PC-3 (cell line): ENCODE results near the gene ARHGEF6. TPM values are rescaled to one million over a fixed set of nuclear protein-coding genes. Genes with fewer than 3 reads are reported as not detected.

ENCODE experiments used
- ATAC-seq: fragments of 200-7000 bp; cut with Tn5 transposase; 2 replicates; pipeline ENCODE4 v1.9.1; 2020; ENCODE audit warnings: mild to moderate bottlenecking, moderate library complexity
- BruUV-seq: library from RNA; stranded (reverse); fragments of 400-500 nt; replicated peaks from 2 replicates; lab custom pipeline; 2021; lab: Mats Ljungman, UMichigan
- CTCF ChIA-PET: fragments of 300-600 bp; sonication (Branson Sonifier 250); formaldehyde crosslinking; loops from one replicate; lab custom pipeline; 2022; ENCODE audit warnings: antibody characterized with exemption; lab: Charles Lee
- POLR2A ChIA-PET: fragments of 300-600 bp; sonication (Branson Sonifier 250); formaldehyde crosslinking; loops from one replicate; lab custom pipeline; 2022; ENCODE audit warnings: antibody characterized with exemption; ENCODE audit not compliant: unreplicated experiment; lab: Charles Lee
- DNase-seq: peaks from one replicate; pipeline ENCODE4 v3.0.0-alpha.2; 2015
- H2AFZ ChIP-seq: fragments of 300-600 bp; sonication (generic); 2 replicates; pipeline ENCODE4 v1.6.0; 2016; ENCODE audit warnings: antibody characterized with exemption, low read length
- H3F3A ChIP-seq: fragments of 300-600 bp; sonication (generic); one replicate; pipeline ENCODE4 v1.6.0; 2017; ENCODE audit warnings: antibody characterized with exemption, low read length, control low read depth, mild to moderate bottlenecking; ENCODE audit not compliant: unreplicated experiment
- H3K27ac ChIP-seq: fragments of 300-600 bp; sonication (generic); 2 replicates; pipeline ENCODE4 v1.5.1; 2016; ENCODE audit warnings: mild to moderate bottlenecking, low read length
- H3K27me3 ChIP-seq: fragments of 300-600 bp; sonication (generic); 2 replicates; pipeline ENCODE4 v1.6.1; 2016; ENCODE audit warnings: low read length, mixed read lengths
- H3K36me3 ChIP-seq: fragments of 300-600 bp; sonication (generic); 2 replicates; pipeline ENCODE4 v1.6.1; 2016; ENCODE audit warnings: low read depth, mixed run types, low read length, mixed read lengths
- H3K4me1 ChIP-seq: fragments of 300-600 bp; sonication (generic); 2 replicates; pipeline ENCODE4 v1.5.1; 2016; ENCODE audit warnings: low read length; ENCODE audit not compliant: insufficient read depth
- H3K4me2 ChIP-seq: fragments of 300-600 bp; sonication (generic); 2 replicates; pipeline ENCODE4 v1.6.0; 2016; ENCODE audit warnings: low read length
- H3K4me3 ChIP-seq: fragments of 300-600 bp; sonication (generic); 2 replicates; pipeline ENCODE4 v1.5.1; 2016; ENCODE audit warnings: mild to moderate bottlenecking, low read length, mixed read lengths
- H3K79me2 ChIP-seq: fragments of 300-600 bp; sonication (generic); 2 replicates; pipeline ENCODE4 v1.6.1; 2017; ENCODE audit warnings: low read length, mixed read lengths
- H3K9ac ChIP-seq: fragments of 300-600 bp; sonication (generic); 2 replicates; pipeline ENCODE4 v1.6.0; 2016; ENCODE audit warnings: mild to moderate bottlenecking, low read length
- H3K9me2 ChIP-seq: fragments of 300-600 bp; sonication (generic); replicated peaks from 2 replicates; pipeline ENCODE4 v1.6.1; 2016; ENCODE audit warnings: mixed run types, low read length, mixed read lengths
- H3K9me3 ChIP-seq: fragments of 300-600 bp; sonication (generic); 2 replicates; pipeline ENCODE4 v1.6.1; 2016; ENCODE audit warnings: low read length, mixed read lengths
- H4K20me1 ChIP-seq: fragments of 300-600 bp; sonication (generic); 2 replicates; pipeline ENCODE4 v1.6.1; 2016; ENCODE audit warnings: low read length, mixed read lengths
- EZH2 ChIP-seq: fragments of 300-600 bp; sonication (generic); IDR thresholded peaks from one replicate; pipeline ENCODE4 v1.6.1; 2017; ENCODE audit warnings: antibody characterized with exemption, mild to moderate bottlenecking, low read length; ENCODE audit not compliant: unreplicated experiment
- EZH2phosphoT487 ChIP-seq: fragments of 300-600 bp; sonication (generic); IDR thresholded peaks from 2 replicates; pipeline ENCODE4 v1.6.1; 2018; ENCODE audit warnings: mild to moderate bottlenecking, antibody characterized with exemption, low read length, borderline replicate concordance
- intact Hi-C: fragments of 100-400 bp; cut with micrococcal nuclease; formaldehyde crosslinking; loops from 2 replicates; pipeline ENCODE4 v1.9.0; 2023
- total RNA-seq: library from RNA; depleted of rRNA; stranded (reverse); fragments of >200 nt; gene quantifications from 2 replicates; pipeline ENCODE4 v1.2.3, GENCODE V29; 2014
- TF ChIP-seq, protein P1 (sequence below): fragments of 300-600 bp; sonication (generic); conservative IDR thresholded peaks from 2 replicates; pipeline ENCODE4 v1.5.1; 2017; ENCODE audit warnings: antibody characterized with exemption, low read depth, mild to moderate bottlenecking, low read length

Gene ARHGEF6
- total RNA-seq, 1 experiment from 2014 or later, result 3.3 TPM

GRCh38 chrX:136647677-136648360, 132.9 kb downstream of the ARHGEF6 start, which contains the start of gene CD40LG:
Gene CD40LG, plus strand, starts transcription at chrX:136648158. Its CDS starts 91 bp downstream, at chrX:136648249.
- DNase-seq (no peak), ATAC-seq (no peak)
- Histone ChIP-seq H2AFZ (no peak within 1 kb of the TSS), H3K9ac (no peak within 1 kb of the TSS), H3K9me3 (no peaks in the 10 kb centered on the region), H3K27me3 (no peaks in the 10 kb centered on the region), H3K36me3 (no peaks in the 10 kb centered on the region), H3K4me3 (no peak within 1 kb of the TSS), H3F3A (no peaks in the 10 kb centered on the region), H3K4me2 (no peak within 1 kb of the TSS), H4K20me1 (no peaks in the 10 kb centered on the region), H3K79me2 (no peaks in the 10 kb centered on the region), H3K4me1 (no peaks in the 10 kb centered on the region), H3K9me2 (no peaks in the 10 kb centered on the region), H3K27ac (no peak within 1 kb of the TSS)
- POLR2A ChIA-PET, result no interaction called here
- CTCF ChIA-PET, result no interaction called here
- TF ChIP-seq EZH2 (no peak), EZH2phosphoT487 (no peak)
- TF ChIP-seq, protein P1, sequence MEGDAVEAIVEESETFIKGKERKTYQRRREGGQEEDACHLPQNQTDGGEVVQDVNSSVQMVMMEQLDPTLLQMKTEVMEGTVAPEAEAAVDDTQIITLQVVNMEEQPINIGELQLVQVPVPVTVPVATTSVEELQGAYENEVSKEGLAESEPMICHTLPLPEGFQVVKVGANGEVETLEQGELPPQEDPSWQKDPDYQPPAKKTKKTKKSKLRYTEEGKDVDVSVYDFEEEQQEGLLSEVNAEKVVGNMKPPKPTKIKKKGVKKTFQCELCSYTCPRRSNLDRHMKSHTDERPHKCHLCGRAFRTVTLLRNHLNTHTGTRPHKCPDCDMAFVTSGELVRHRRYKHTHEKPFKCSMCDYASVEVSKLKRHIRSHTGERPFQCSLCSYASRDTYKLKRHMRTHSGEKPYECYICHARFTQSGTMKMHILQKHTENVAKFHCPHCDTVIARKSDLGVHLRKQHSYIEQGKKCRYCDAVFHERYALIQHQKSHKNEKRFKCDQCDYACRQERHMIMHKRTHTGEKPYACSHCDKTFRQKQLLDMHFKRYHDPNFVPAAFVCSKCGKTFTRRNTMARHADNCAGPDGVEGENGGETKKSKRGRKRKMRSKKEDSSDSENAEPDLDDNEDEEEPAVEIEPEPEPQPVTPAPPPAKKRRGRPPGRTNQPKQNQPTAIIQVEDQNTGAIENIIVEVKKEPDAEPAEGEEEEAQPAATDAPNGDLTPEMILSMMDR, result no peak
- no TSS peak for BruUV-seq
- intact Hi-C loops, result no loop called here

DNA sequence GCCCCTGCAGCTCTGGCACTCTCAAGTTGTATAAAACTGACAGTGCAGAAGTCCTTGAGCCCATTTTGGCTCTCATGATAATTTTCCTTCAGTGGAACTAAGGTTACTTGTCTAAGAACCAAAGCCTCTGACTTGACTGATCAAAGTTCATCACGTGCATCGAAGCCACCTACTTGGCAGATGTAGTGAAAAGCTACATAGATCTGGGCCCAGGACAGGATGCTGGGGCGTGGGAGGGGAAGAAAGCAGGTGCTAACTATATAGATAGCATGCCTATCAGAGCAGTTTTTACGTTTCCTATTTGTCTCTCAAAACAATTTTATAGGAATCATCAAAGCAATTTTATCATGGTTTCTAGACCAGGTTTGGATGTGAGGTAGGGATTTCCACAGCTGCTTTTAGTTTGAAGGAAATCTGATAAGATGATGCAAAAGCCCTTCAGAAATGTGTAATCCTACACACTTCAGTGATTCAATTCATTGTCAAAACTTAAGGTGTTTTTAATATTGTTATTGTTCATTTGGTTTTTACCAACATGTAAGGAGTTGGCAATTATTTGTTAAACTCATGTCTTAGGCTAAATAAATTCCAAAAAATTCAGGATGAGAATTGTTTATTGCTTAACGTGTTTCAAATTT, 134.0 kb downstream of the ARHGEF6 start:
- no peak overlapping the region for H3K9ac ChIP-seq
- no peaks in the 10 kb centered on the region for H3K9me2 ChIP-seq
- H4K20me1 ChIP-seq, result no peaks in the 10 kb centered on the region
- no peaks in the 10 kb centered on the region for H3K4me1 ChIP-seq
- intact Hi-C loops, result no loop called here
- DNase-seq (no peak), ATAC-seq (no peak)
- no peak for TF ChIP-seq EZH2
- TF ChIP-seq, protein P1, result no peak
- no peak for TF ChIP-seq EZH2phosphoT487
- no peaks in the 10 kb centered on the region for H3K27me3 ChIP-seq
- no peak overlapping the region for H3K4me3 ChIP-seq
- BruUV-seq, result no TSS peak
- H3F3A ChIP-seq, result no peaks in the 10 kb centered on the region
- no peak overlapping the region for H3K4me2 ChIP-seq
- H3K79me2 ChIP-seq, result no peaks in the 10 kb centered on the region
- no peaks in the 10 kb centered on the region for H3K9me3 ChIP-seq
- H3K27ac ChIP-seq, result no peak overlapping the region
- no peaks in the 10 kb centered on the region for H3K36me3 ChIP-seq
- no peak overlapping the region for H2AFZ ChIP-seq
- POLR2A ChIA-PET, result no interaction called here
- CTCF ChIA-PET, result no interaction called here

DNA sequence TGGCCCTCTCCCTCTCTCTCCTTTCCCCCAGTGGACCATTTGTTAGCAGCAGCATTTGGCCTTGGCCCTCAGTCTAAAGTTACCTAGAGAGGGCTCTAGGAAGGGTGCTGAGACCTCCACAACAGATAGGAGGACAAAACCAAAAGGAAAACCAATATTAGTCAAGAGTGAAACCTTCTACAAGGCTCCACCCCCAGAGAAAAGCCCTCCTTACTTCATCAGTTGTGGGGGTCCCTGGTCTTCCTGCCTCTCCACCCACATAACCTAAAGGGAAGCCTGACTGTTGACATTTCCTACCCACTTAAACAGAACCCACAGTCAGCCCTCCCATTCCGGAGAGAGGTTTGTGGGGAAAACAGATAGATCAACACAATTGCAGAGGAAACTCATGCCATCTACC, 137.5 kb downstream of the ARHGEF6 start:
- H3K27ac ChIP-seq, result no peak overlapping the region
- H3K9ac ChIP-seq, result no peak overlapping the region
- TF ChIP-seq, protein P1, result no peak
- no peak for TF ChIP-seq EZH2phosphoT487
- TF ChIP-seq EZH2, result no peak
- no peak overlapping the region for H2AFZ ChIP-seq
- no peaks in the 10 kb centered on the region for H3K27me3 ChIP-seq
- H3K36me3 ChIP-seq, result no peaks in the 10 kb centered on the region
- POLR2A ChIA-PET, result no interaction called here
- no peaks in the 10 kb centered on the region for H3K4me1 ChIP-seq
- no peak for ATAC-seq
- BruUV-seq, result no TSS peak
- CTCF ChIA-PET, result no interaction called here
- no peak overlapping the region for H3K4me2 ChIP-seq
- H3K79me2 ChIP-seq, result no peaks in the 10 kb centered on the region
- no peak overlapping the region for H3K4me3 ChIP-seq
- no peak for DNase-seq
- intact Hi-C loops, result no loop called here
- no peaks in the 10 kb centered on the region for H3K9me3 ChIP-seq
- H3K9me2 ChIP-seq, result no peaks in the 10 kb centered on the region
- H4K20me1 ChIP-seq, result no peaks in the 10 kb centered on the region
- H3F3A ChIP-seq, result no peaks in the 10 kb centered on the region
